Dedifferentiated amniotic fluid mesenchymal stem cell (primary cell): ENCODE results near the gene PCP4L1.

Source experiments
- DNase-seq: peaks from one replicate; pipeline ENCODE4 v3.0.0-alpha.2; 2016; ENCODE audit errors: extremely low spot score

The PCP4L1 gene

GRCh38 chr1:161266836-161267235, 8.3 kb downstream of the PCP4L1 start:
- no peak for DNase-seq

- DNase-seq: no peak
Observed at GRCh38 chr1:161267321-161267720, 8.8 kb downstream of the PCP4L1 start.

- DNase-seq: no peak
Observed at GRCh38 chr1:161273402-161273801, 14.9 kb downstream of the PCP4L1 start.

- no peak for DNase-seq
Observed at GRCh38 chr1:161274874-161275273, 16.3 kb downstream of the PCP4L1 start.

- DNase-seq: no peak
Observed at GRCh38 chr1:161282991-161283390, 24.4 kb downstream of the PCP4L1 start.

- no peak for DNase-seq
Observed at GRCh38 chr1:161285113-161285512, 26.6 kb downstream of the PCP4L1 start.

GRCh38 chr1:161285521-161285920, 27.0 kb downstream of the PCP4L1 start:
- no peak for DNase-seq

GRCh38 chr1:161287482-161288054, 29.0 kb downstream of the PCP4L1 start:
- DNase-seq: no peak

GRCh38 chr1:161290779-161291178, 32.2 kb downstream of the PCP4L1 start:
- DNase-seq: no peak

GRCh38 chr1:161297415-161297814, 38.9 kb downstream of the PCP4L1 start:
- DNase-seq: no peak

GRCh38 chr1:161298116-161298515, 39.6 kb downstream of the PCP4L1 start:
- no peak for DNase-seq

GRCh38 chr1:161299347-161299746, 40.8 kb downstream of the PCP4L1 start:
- no peak for DNase-seq

GRCh38 chr1:161300478-161300877, 41.9 kb downstream of the PCP4L1 start:
- no peak for DNase-seq

GRCh38 chr1:161304927-161305866, 46.7 kb downstream of the PCP4L1 start:
- no peak for DNase-seq

- no peak for DNase-seq
Observed at GRCh38 chr1:161305867-161306519, 47.4 kb downstream of the PCP4L1 start.

GRCh38 chr1:161307230-161307768, 48.8 kb downstream of the PCP4L1 start:
- DNase-seq: no peak

- DNase-seq: no peak
Observed at GRCh38 chr1:161307892-161308638, 49.5 kb downstream of the PCP4L1 start.

- DNase-seq: no peak
Observed at GRCh38 chr1:161309868-161310267, 51.3 kb downstream of the PCP4L1 start, which contains the start of gene MPZ. Gene MPZ, minus strand, starts transcription at chr1:161309968. Its CDS starts 63 bp downstream, at chr1:161309905.

GRCh38 chr1:161311595-161312181, 53.1 kb downstream of the PCP4L1 start:
- no peak for DNase-seq

- no peak for DNase-seq
Observed at GRCh38 chr1:161313554-161314200, 55.1 kb downstream of the PCP4L1 start.
